A673 (cell line): ENCODE results near the gene C13orf42.

Experiments
- CTCF ChIP-seq: fragments of 300-800, 200-600 bp; sonication (generic); conservative IDR thresholded peaks from 2 replicates; pipeline ENCODE4 v1.5.1; 2017; ENCODE audit warnings: low read depth, mild to moderate bottlenecking, antibody characterized with exemption, low read length, moderate library complexity, mixed read lengths
- EZH2 ChIP-seq: fragments of 200-600 bp; sonication (generic); IDR thresholded peaks from 2 replicates; pipeline ENCODE4 v1.6.1; 2017; ENCODE audit warnings: borderline replicate concordance, low read depth, mild to moderate bottlenecking, mixed read lengths, antibody characterized with exemption, low read length; ENCODE audit not compliant: poor library complexity, severe bottlenecking

DNA sequence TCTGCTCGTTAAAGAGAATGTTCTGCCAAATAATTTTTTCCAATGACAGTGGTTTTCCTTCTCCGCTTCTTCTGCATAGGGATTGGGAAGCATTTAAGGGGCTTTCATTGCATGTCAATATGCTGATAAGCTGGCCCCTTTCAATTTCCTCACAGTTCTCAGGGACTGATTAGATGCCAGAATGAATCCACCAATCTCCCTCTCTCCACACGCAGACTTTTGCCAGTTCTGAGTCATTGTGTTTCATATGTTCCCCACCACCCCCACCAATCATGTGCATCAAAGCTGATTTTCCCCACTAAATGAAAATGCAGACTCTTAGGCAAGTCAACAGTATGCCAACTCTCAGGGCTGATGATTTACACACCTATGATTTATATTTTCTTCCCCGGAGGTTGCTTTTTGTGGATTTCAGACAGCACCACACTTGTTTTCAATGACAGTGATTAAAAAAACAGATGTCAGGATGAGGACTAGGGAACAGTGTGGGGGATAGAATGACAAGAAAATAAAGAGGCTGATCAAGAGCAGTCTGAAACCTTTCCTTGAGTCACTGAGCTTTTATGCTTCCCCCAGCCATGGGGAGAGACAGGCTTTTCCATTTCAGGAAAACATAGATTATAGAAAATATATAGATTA is 47.9 kb upstream of the C13orf42 start:
- TF ChIP-seq CTCF (no peak), EZH2 (no peak)
